ENCODE results near the gene HECW1.

DNA sequence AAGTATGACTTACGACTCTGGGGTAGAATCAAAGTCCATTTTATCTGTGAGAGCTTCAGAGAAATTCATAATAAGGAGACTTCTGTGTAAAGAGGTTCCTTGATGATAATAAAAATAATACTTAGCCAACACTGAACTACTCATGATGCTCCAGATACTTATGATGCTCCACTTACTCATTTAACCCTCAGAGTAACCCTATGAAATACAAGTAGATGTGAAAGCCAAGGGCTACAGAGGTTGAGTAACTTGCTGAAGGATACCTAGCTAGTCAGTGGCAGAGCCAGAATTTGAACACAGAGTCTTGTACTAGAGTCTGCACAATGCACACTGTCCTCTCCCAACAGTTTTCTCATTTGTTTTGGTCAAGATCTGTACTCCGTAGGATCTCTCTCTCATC is 89.5 kb downstream of the HECW1 start:
- TF ChIP-seq, protein P1, sequence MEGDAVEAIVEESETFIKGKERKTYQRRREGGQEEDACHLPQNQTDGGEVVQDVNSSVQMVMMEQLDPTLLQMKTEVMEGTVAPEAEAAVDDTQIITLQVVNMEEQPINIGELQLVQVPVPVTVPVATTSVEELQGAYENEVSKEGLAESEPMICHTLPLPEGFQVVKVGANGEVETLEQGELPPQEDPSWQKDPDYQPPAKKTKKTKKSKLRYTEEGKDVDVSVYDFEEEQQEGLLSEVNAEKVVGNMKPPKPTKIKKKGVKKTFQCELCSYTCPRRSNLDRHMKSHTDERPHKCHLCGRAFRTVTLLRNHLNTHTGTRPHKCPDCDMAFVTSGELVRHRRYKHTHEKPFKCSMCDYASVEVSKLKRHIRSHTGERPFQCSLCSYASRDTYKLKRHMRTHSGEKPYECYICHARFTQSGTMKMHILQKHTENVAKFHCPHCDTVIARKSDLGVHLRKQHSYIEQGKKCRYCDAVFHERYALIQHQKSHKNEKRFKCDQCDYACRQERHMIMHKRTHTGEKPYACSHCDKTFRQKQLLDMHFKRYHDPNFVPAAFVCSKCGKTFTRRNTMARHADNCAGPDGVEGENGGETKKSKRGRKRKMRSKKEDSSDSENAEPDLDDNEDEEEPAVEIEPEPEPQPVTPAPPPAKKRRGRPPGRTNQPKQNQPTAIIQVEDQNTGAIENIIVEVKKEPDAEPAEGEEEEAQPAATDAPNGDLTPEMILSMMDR (IDR thresholded peaks at IDR 0.05) = no peak
- TF ChIP-seq POLR2A (IDR thresholded peaks at IDR 0.05) = no peak
